HepG2 (cell line): Measurements from ENCODE around the gene LSMEM2. TPM values are rescaled to one million over a fixed set of nuclear protein-coding genes. Genes with fewer than 3 reads are reported as not detected.
"Not testable (repeated sequence)": the region's sequence is repeated elsewhere in the genome, so short reads cannot be mapped to it uniquely, and the experiment has no call there.

Source experiments
- ATAC-seq: fragments of 200-7000 bp; cut with Tn5 transposase; 3 replicates; pipeline ENCODE4 v1.9.1; 2020; ENCODE audit warnings: mild to moderate bottlenecking, moderate library complexity
- BruUV-seq: library from RNA; stranded (reverse); fragments of 400-500 nt; replicated peaks from 2 replicates; lab custom pipeline; 2021; lab: Mats Ljungman, UMichigan
- CTCF ChIA-PET: fragments of 300-600 bp; formaldehyde crosslinking; extraction: SDS; loops from one replicate; lab custom pipeline; 2021; ENCODE audit warnings: low total read pairs, inconsistent platforms, low intra/inter-chr PET ratio; lab: Yijun Ruan, JAX
- POLR2A ChIA-PET: fragments of 350-600 bp; sonication (Branson Sonifier 250); formaldehyde crosslinking; loops from one replicate; lab custom pipeline; 2020; ENCODE audit warnings: antibody characterized with exemption, inconsistent platforms; lab: Yijun Ruan, JAX
- DNase-seq: peaks from one replicate; pipeline ENCODE4 v3.0.0-alpha.2; 2015; ENCODE audit warnings: low spot score
- FAIRE-seq: peaks from 3 replicates; lab custom pipeline; 2011; peaks lifted over from hg19 to GRCh38; lab: Jason Lieb, UNC
- H2AFZ ChIP-seq: one replicate; pipeline ENCODE4 v1.6.1; 2011; ENCODE audit warnings: low read length, inconsistent platforms
- H3K27ac ChIP-seq: fragments of 300-600 bp; 3 replicates; pipeline ENCODE4 v1.8.0; 2011; ENCODE audit warnings: mixed run types, mild to moderate bottlenecking, mixed read lengths, low read length, inconsistent platforms; ENCODE audit not compliant: insufficient read depth; ENCODE audit errors: extremely low read length
- H3K27me3 ChIP-seq, 2 experiments: fragments of 200-600 bp in 1 of 2; 2 replicates in 1 of 2; 3 replicates in 1 of 2; pipeline versions ENCODE4 v1.6.0 to v1.8.0; 2011; ENCODE audit warnings: low read length in 2 of 2, mild to moderate bottlenecking in 2 of 2, moderate library complexity in 2 of 2, inconsistent platforms in 1 of 2; ENCODE audit not compliant: insufficient read depth in 2 of 2, control insufficient read depth in 1 of 2
- H3K36me3 ChIP-seq, 2 experiments: fragments of 200-600 bp in 1 of 2; replicated peaks in 1 of 2; 2 replicates in 1 of 2; 3 replicates in 1 of 2; pipeline versions ENCODE4 v1.5.1 to v1.8.0; 2011; ENCODE audit warnings: low read length in 2 of 2, inconsistent platforms in 1 of 2; ENCODE audit not compliant: insufficient read depth in 2 of 2, control insufficient read depth in 1 of 2
- H3K4me1 ChIP-seq: 2 replicates; pipeline ENCODE4 v1.5.1; 2012; ENCODE audit warnings: low read length, inconsistent platforms; ENCODE audit not compliant: insufficient read depth
- H3K4me2 ChIP-seq: 2 replicates; pipeline ENCODE4 v1.6.0; 2011; ENCODE audit warnings: low read depth, low read length, inconsistent platforms
- H3K4me3 ChIP-seq, 3 experiments: fragments of 200-600 bp in 1 of 3; sonication (generic), shearing (Covaris generic) in 1 of 3; replicated peaks in 1 of 3; 2 replicates each; pipeline ENCODE4 v1.5.1; 2011 to 2016; ENCODE audit warnings: low read length in 3 of 3, inconsistent platforms in 2 of 3, low read depth in 2 of 3, mild to moderate bottlenecking in 2 of 3, control low read depth in 1 of 3, mixed read lengths in 1 of 3; ENCODE audit not compliant: insufficient read depth in 1 of 3
- H3K79me2 ChIP-seq: one replicate; pipeline ENCODE4 v1.6.1; 2011; ENCODE audit warnings: low read length, inconsistent platforms; ENCODE audit not compliant: insufficient read depth
- H3K9ac ChIP-seq: 2 replicates; pipeline ENCODE4 v1.6.0; 2011; ENCODE audit warnings: mild to moderate bottlenecking, low read depth, low read length, inconsistent platforms; ENCODE audit not compliant: insufficient read depth
- H3K9me3 ChIP-seq: 2 replicates; pipeline ENCODE4 v1.5.1; 2012; ENCODE audit warnings: mild to moderate bottlenecking, low read length
- H4K20me1 ChIP-seq: 2 replicates; pipeline ENCODE4 v1.6.0; 2011; ENCODE audit warnings: inconsistent platforms, mild to moderate bottlenecking, low read length, moderate library complexity; ENCODE audit not compliant: insufficient read depth
- FOXO4 ChIP-seq: sonication (generic); formaldehyde crosslinking; conservative IDR thresholded peaks from 2 replicates; pipeline ENCODE4 v1.8.1; 2023; ENCODE audit warnings: missing genetic modification reagents
- HMGXB4 ChIP-seq, 2 experiments: sonication (generic) in 1 of 2; formaldehyde crosslinking in 1 of 2; IDR thresholded peaks; 2 replicates each; pipeline versions ENCODE4 v1.4.0 to v1.6.1; 2018 to 2020; ENCODE audit warnings: missing genetic modification reagents in 2 of 2, borderline replicate concordance in 1 of 2, low read depth in 1 of 2, mild to moderate bottlenecking in 1 of 2, missing biosample characterization in 1 of 2
- ZNF414 ChIP-seq: sonication (generic); formaldehyde crosslinking; IDR thresholded peaks from 2 replicates; pipeline ENCODE4 v1.5.0; 2020; ENCODE audit warnings: missing genetic modification reagents
- ZNF713 ChIP-seq: sonication (generic); formaldehyde crosslinking; IDR thresholded peaks from 2 replicates; pipeline ENCODE4 v1.4.0; 2020; ENCODE audit warnings: mild to moderate bottlenecking, missing genetic modification reagents
- WGBS: methylation state at CpG from one replicate; pipeline ENCODE4 v1.1.6; 2017; ENCODE audit warnings: low lambda C conversion rate; 5-methylcytosine and 5-hydroxymethylcytosine counted together
- in situ Hi-C: cut with HindIII; loops from 2 replicates; pipeline ENCODE4 v1.10.0; 2017; ENCODE audit warnings: low pct_unique_long_range_greater_than_20kb; ENCODE audit not compliant: extremely low pct_ligation_motif_present
- intact Hi-C: fragments of 100-400 bp; cut with micrococcal nuclease; formaldehyde crosslinking; loops from one replicate; pipeline ENCODE4 v1.10.0; 2022; ENCODE audit not compliant: unreplicated experiment
- polyA plus RNA-seq, 8 experiments: library from polyadenylated mRNA; depleted of rRNA in 3 of 8; stranded (reverse) in 7 of 8; unstranded in 1 of 8; fragments of >200 nt; fragmentation: Illumina TruSeq in 4 of 8; extraction: Trizol in 4 of 8; gene quantifications; 2 replicates each; pipeline versions ENCODE4 v1.2.1 to v1.2.3, GENCODE V29; 2011 to 2016; ENCODE audit warnings: low read depth in 4 of 8, missing spikeins in 1 of 8, mixed read lengths in 1 of 8; ENCODE audit not compliant: insufficient read depth in 1 of 8
- total RNA-seq, 5 experiments: library from RNA; depleted of rRNA; stranded (reverse); fragments of >200 nt; fragmentation: Illumina TruSeq; extraction: Trizol; gene quantifications; 2 replicates each; pipeline ENCODE4 v1.2.3, GENCODE V29; 2016; ENCODE audit warnings: low read depth in 1 of 5

The LSMEM2 gene
- total and polyA plus RNA-seq, 2 of the 13 experiments (the other 11 are each of a cell fraction or from before 2014, with no cell fraction given) = 0.07 to 0.41 TPM

- FAIRE-seq = not testable (repeated sequence)
Observed at GRCh38 chr3:50272538-50272910, 6.4 kb upstream of the LSMEM2 start.

More at GRCh38 chr3:50272538-50272910, 6.4 kb upstream of the LSMEM2 start:
- DNase-seq, H3K9me3 ChIP-seq, BruUV-seq, H2AFZ ChIP-seq, H3K9ac ChIP-seq, H3K27me3 ChIP-seq, H3K4me3 ChIP-seq, H4K20me1 ChIP-seq, ATAC-seq: not testable (repeated sequence)
- peaks cover 59% of the 10 kb centered on the region for H3K4me1 ChIP-seq
- intact Hi-C loops (loop anchor here (5.0 kb wide), 2 partner anchors 45 to 80 kb away; partner anchors contain the start of gene GNAT1), in situ Hi-C loops (loop anchor here (5.0 to 10.0 kb wide), 2 partner anchors 45 to 78 kb away; partner anchors contain the start of gene GNAT1)
- ChIA-PET POLR2A (interaction anchor here (1.8 to 5.5 kb wide), 4 partner anchors 11 to 77 kb away, joined by 5 to 155 read pairs (median 27); partner anchors contain the start of gene IFRD2), CTCF (interaction anchor here (0.7 to 6.4 kb wide), 4 partner anchors 13 to 48 kb away, joined by 3 to 81 read pairs (median 34); no protein-coding TSS in a partner anchor)
- 0 out of 2 replicates have a peak, but pooled peaks have one; percentile 1 for TF ChIP-seq ZNF713
- 0 out of 2 replicates have a peak, but pooled peaks have one; percentile 68 for TF ChIP-seq FOXO4 (CRISPR knock-in tag)
- 0 out of 2 replicates have a peak, but pooled peaks have one; percentile 5 for TF ChIP-seq ZNF414 (CRISPR knock-in tag)
- 0 out of 4 replicates have a peak, but pooled peaks of 1 of the 2 experiments have one; percentile 1 for TF ChIP-seq HMGXB4 (CRISPR knock-in tag; IDR thresholded peaks at IDR 0.05; ENCODE audit: borderline replicate concordance in 1 of 2, low read depth in 1 of 2)
- H3K36me3 ChIP-seq = peaks cover 11 to 27% of the 10 kb centered on the region in 2 experiments
- WGBS = 93% methylated on average over 10 of the region's 10 CpGs
- H3K79me2 ChIP-seq = peaks cover 33% of the 10 kb centered on the region
- peak overlapping the region; percentile 98; the same call in 1 of the 2 replicates for H3K4me2 ChIP-seq
- H3K27ac ChIP-seq = peak overlapping the region; percentile 88
